Measurements from ENCODE around the gene SLC45A2. TPM values are rescaled to one million over a fixed set of nuclear protein-coding genes. Genes with fewer than 3 reads are reported as not detected.

Gene SLC45A2
- total RNA-seq, 2 experiments from 2014 or later: not detected

- H3K79me2 ChIP-seq (ENCODE audit: insufficient read depth, low read depth, low read length): no peaks in the 10 kb centered on the region
- no peak for TF ChIP-seq CTCF (conservative IDR thresholded peaks at IDR 0.05; ENCODE audit: low read length)
- TF ChIP-seq EZH2phosphoT487 (IDR thresholded peaks at IDR 0.05; ENCODE audit: borderline replicate concordance, low read depth, low read length): no peak
- no peak overlapping the region for H3K27ac ChIP-seq (ENCODE audit: low read depth, low read length, poor library complexity, severe bottlenecking)
- DNase-seq (ENCODE audit: low spot score): no peak
- no peaks in the 10 kb centered on the region for H3K36me3 ChIP-seq (ENCODE audit: insufficient read depth, low read length)
- ChIA-PET POLR2A (no interaction called here), CTCF (ENCODE audit: unreplicated experiment) (no interaction called here)
- H4K20me1 ChIP-seq (ENCODE audit: insufficient read depth, low read length): no peaks in the 10 kb centered on the region
- H2AFZ ChIP-seq (ENCODE audit: low read length): no peak overlapping the region
- no peak overlapping the region for H3K4me2 ChIP-seq (ENCODE audit: low read length)
- no peaks in the 10 kb centered on the region for H3K9me3 ChIP-seq (ENCODE audit: low read length)
- intact Hi-C loops (cut with micrococcal nuclease; ENCODE audit: unreplicated experiment): no loop called here
- no peak overlapping the region for H3K4me3 ChIP-seq (ENCODE audit: low read depth, low read length, poor library complexity, severe bottlenecking)
- BruUV-seq (replicated peaks): no TSS peak
- no peaks in the 10 kb centered on the region for H3K4me1 ChIP-seq (ENCODE audit: insufficient read depth, low read length, poor library complexity, severe bottlenecking)
- no peaks in the 10 kb centered on the region for H3K9me2 ChIP-seq (ENCODE audit: insufficient read depth, low read length)
These were observed 30.1 kb upstream of the SLC45A2 start for GRCh38 chr5:34014626-34015025.

- H3K9me3 ChIP-seq (ENCODE audit: low read length): no peaks in the 10 kb centered on the region
- H3K4me3 ChIP-seq (ENCODE audit: low read depth, low read length, poor library complexity, severe bottlenecking): no peak overlapping the region
- no peaks in the 10 kb centered on the region for H3K36me3 ChIP-seq (ENCODE audit: insufficient read depth, low read length)
- ChIA-PET CTCF (ENCODE audit: unreplicated experiment) (no interaction called here), POLR2A (no interaction called here)
- H3K27ac ChIP-seq (ENCODE audit: low read depth, low read length, poor library complexity, severe bottlenecking): no peak overlapping the region
- no peak overlapping the region for H3K4me2 ChIP-seq (ENCODE audit: low read length)
- no TSS peak for BruUV-seq (replicated peaks)
- H3K9me2 ChIP-seq (ENCODE audit: insufficient read depth, low read length): no peaks in the 10 kb centered on the region
- H3K4me1 ChIP-seq (ENCODE audit: insufficient read depth, low read length, poor library complexity, severe bottlenecking): peaks cover 9% of the 10 kb centered on the region
- TF ChIP-seq EZH2phosphoT487 (IDR thresholded peaks at IDR 0.05; ENCODE audit: borderline replicate concordance, low read depth, low read length) (no peak), CTCF (conservative IDR thresholded peaks at IDR 0.05; ENCODE audit: low read length) (no peak)
- no peaks in the 10 kb centered on the region for H3K79me2 ChIP-seq (ENCODE audit: insufficient read depth, low read depth, low read length)
- no peak overlapping the region for H2AFZ ChIP-seq (ENCODE audit: low read length)
- intact Hi-C loops (cut with micrococcal nuclease; ENCODE audit: unreplicated experiment): no loop called here
- no peak for DNase-seq (ENCODE audit: low spot score)
- H4K20me1 ChIP-seq (ENCODE audit: insufficient read depth, low read length): no peaks in the 10 kb centered on the region
These were observed 29.1 kb upstream of the SLC45A2 start for GRCh38 chr5:34013547-34013946.

GRCh38 chr5:34012791-34013190, 28.3 kb upstream of the SLC45A2 start:
- Histone ChIP-seq H3K79me2 (ENCODE audit: insufficient read depth, low read depth, low read length) (no peaks in the 10 kb centered on the region), H4K20me1 (ENCODE audit: insufficient read depth, low read length) (no peaks in the 10 kb centered on the region), H3K4me1 (ENCODE audit: insufficient read depth, low read length, poor library complexity, severe bottlenecking) (peaks cover 11% of the 10 kb centered on the region), H2AFZ (ENCODE audit: low read length) (no peak overlapping the region), H3K36me3 (ENCODE audit: insufficient read depth, low read length) (no peaks in the 10 kb centered on the region), H3K4me3 (ENCODE audit: low read depth, low read length, poor library complexity, severe bottlenecking) (no peak overlapping the region), H3K4me2 (ENCODE audit: low read length) (no peak overlapping the region), H3K27ac (ENCODE audit: low read depth, low read length, poor library complexity, severe bottlenecking) (no peak overlapping the region), H3K9me2 (ENCODE audit: insufficient read depth, low read length) (no peaks in the 10 kb centered on the region), H3K9me3 (ENCODE audit: low read length) (no peaks in the 10 kb centered on the region)
- no peak for TF ChIP-seq EZH2phosphoT487 (IDR thresholded peaks at IDR 0.05; ENCODE audit: borderline replicate concordance, low read depth, low read length)
- TF ChIP-seq CTCF (conservative IDR thresholded peaks at IDR 0.05; ENCODE audit: low read length): no peak
- intact Hi-C loops (cut with micrococcal nuclease; ENCODE audit: unreplicated experiment): no loop called here
- BruUV-seq (replicated peaks): no TSS peak
- DNase-seq (ENCODE audit: low spot score): no peak
- CTCF ChIA-PET (ENCODE audit: unreplicated experiment): no interaction called here
- POLR2A ChIA-PET: interaction anchor here (0.6 kb wide), 1 partner anchor 811 kb away, joined by 4 read pairs; no protein-coding TSS in a partner anchor
